Tibial nerve (tissue), 4 donors: ENCODE data around the gene GRAMD1A. TPM values are rescaled to one million over a fixed set of nuclear protein-coding genes. Genes with fewer than 3 reads are reported as not detected.
"Not testable (repeated sequence)": the region's sequence is repeated elsewhere in the genome, so short reads cannot be mapped to it uniquely, and the experiment has no call there.

Experiments
- DNase-seq, 2 donors: peaks; one replicate each; pipeline ENCODE4 v3.0.0-alpha.2; 2019; ENCODE audit warnings: low spot score in 2 of 2
- H3K27ac ChIP-seq, 4 donors: fragments of 200-600 bp; sonication (generic) in 3 of 4; one replicate each; pipeline ENCODE4 v1.5.1; 2017 to 2019; ENCODE audit warnings: mild to moderate bottlenecking in 1 of 4
- H3K27me3 ChIP-seq, 2 donors: fragments of 200-600 bp; sonication (generic) in 1 of 2; one replicate each; pipeline versions ENCODE4 v1.5.1 to v1.6.0; 2017 to 2019
- H3K36me3 ChIP-seq, 3 donors: fragments of 200-600 bp; sonication (generic); one replicate each; pipeline ENCODE4 v1.5.1; 2018 to 2019
- H3K4me1 ChIP-seq, 4 donors: fragments of 200-600 bp; sonication (generic) in 3 of 4; one replicate each; pipeline ENCODE4 v1.5.1; 2017 to 2019
- H3K4me3 ChIP-seq, 4 donors: fragments of 200-600 bp; sonication (generic) in 3 of 4; one replicate each; pipeline ENCODE4 v1.5.1; 2017 to 2019; ENCODE audit warnings: mild to moderate bottlenecking in 1 of 4, moderate library complexity in 1 of 4
- H3K9me3 ChIP-seq, 4 donors: fragments of 200-600 bp; sonication (generic) in 3 of 4; one replicate each; pipeline ENCODE4 v1.5.1; 2017 to 2019
- EP300 ChIP-seq, 2 donors: sonication (generic); formaldehyde crosslinking; IDR thresholded peaks; one replicate each; pipeline ENCODE4 v1.6.1; 2017; ENCODE audit warnings: antibody characterized with exemption in 2 of 2, mild to moderate bottlenecking in 1 of 2
- POLR2A ChIP-seq, 2 donors: fragments of 450-650 bp; IDR thresholded peaks; one replicate each; pipeline ENCODE4 v1.6.1; 2017; ENCODE audit warnings: antibody characterized with exemption in 2 of 2, mild to moderate bottlenecking in 2 of 2, moderate library complexity in 2 of 2
- WGBS, 2 donors: methylation state at CpG; one replicate each; pipeline ENCODE4 v1.1.5; 2018; 5-methylcytosine and 5-hydroxymethylcytosine counted together
- total RNA-seq, 4 donors: library from RNA; depleted of rRNA; stranded (reverse); fragments of >200 nt; gene quantifications; one replicate each; pipeline ENCODE4 v1.1.0, GENCODE V29; 2016
- TF ChIP-seq, protein P1 (sequence below), 5 experiments: fragments of 200-600 bp in 3 of 5; fragments of 450-650 bp in 2 of 5; sonication (generic) in 3 of 5; IDR thresholded peaks; one replicate each; pipeline ENCODE4 v1.5.1; 2016 to 2019; ENCODE audit warnings: antibody characterized with exemption in 5 of 5, mild to moderate bottlenecking in 3 of 5, moderate library complexity in 2 of 5

GRAMD1A gene
- total RNA-seq, 4 donors from 2014 or later: 53.1 to 108 (median 61.6) TPM

DNA sequence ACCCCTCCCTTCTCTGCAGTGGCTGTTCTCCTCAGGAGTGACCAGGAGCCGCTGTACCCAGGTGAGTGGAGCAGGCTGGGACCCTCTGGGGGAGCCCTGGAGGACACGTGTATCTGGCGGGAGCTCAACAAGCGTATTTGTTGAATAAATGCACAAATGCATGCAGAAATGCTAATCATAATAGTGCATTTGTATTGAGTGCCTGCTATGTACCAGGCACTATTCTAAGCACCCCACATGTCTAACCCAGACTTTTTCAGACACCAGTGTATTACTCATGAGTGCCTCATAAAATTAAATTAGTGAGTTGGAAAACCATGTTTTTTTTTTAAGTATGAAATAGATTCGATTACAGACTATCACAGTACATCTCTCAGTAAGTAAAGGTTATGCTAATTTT, 49.3 kb downstream of the GRAMD1A start:
- H3K4me3 ChIP-seq: no peak overlapping the region
- no peaks in the 10 kb centered on the region for H3K36me3 ChIP-seq
- H3K27me3 ChIP-seq: no peaks in the 10 kb centered on the region
- DNase-seq: no peak
- H3K4me1 ChIP-seq: peaks cover 0 to 5% (median 0%) of the 10 kb centered on the region in 4 donors
- H3K9me3 ChIP-seq: no peaks in the 10 kb centered on the region
- TF ChIP-seq EP300 (IDR thresholded peaks at IDR 0.05): no peak
- no peak for TF ChIP-seq POLR2A (IDR thresholded peaks at IDR 0.05)
- TF ChIP-seq, protein P1, sequence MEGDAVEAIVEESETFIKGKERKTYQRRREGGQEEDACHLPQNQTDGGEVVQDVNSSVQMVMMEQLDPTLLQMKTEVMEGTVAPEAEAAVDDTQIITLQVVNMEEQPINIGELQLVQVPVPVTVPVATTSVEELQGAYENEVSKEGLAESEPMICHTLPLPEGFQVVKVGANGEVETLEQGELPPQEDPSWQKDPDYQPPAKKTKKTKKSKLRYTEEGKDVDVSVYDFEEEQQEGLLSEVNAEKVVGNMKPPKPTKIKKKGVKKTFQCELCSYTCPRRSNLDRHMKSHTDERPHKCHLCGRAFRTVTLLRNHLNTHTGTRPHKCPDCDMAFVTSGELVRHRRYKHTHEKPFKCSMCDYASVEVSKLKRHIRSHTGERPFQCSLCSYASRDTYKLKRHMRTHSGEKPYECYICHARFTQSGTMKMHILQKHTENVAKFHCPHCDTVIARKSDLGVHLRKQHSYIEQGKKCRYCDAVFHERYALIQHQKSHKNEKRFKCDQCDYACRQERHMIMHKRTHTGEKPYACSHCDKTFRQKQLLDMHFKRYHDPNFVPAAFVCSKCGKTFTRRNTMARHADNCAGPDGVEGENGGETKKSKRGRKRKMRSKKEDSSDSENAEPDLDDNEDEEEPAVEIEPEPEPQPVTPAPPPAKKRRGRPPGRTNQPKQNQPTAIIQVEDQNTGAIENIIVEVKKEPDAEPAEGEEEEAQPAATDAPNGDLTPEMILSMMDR (IDR thresholded peaks at IDR 0.05): no peak
- no peak overlapping the region for H3K27ac ChIP-seq
- 63 to 65% methylated on average over 5 of the region's 5 CpGs for WGBS, 2 donors

DNA sequence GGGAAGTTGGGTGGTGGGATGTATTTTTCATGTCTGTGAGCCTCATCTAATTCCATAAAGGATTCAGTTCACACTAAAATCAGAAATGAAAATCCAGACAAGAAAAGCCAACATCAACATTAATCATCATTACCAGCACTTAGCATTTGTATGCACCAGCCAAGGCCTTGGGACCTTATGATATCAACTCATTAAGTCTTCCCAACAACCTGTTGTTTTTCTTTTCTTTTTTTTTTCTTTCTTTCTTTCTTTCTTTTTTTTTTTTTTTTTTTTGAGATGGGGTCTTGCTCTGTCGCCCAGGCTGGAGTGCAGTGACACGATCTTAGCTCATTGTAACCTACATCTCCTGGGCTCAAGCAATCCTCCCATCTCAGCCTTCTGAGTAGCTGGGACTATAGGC, 50.5 kb downstream of the GRAMD1A start:
- not testable (repeated sequence) for H3K36me3 ChIP-seq, DNase-seq, H3K4me3 ChIP-seq, H3K27ac ChIP-seq, H3K4me1 ChIP-seq, H3K27me3 ChIP-seq, H3K9me3 ChIP-seq
- 90 to 97% methylated on average over 2 of the region's 2 CpGs for WGBS, 2 donors

DNA sequence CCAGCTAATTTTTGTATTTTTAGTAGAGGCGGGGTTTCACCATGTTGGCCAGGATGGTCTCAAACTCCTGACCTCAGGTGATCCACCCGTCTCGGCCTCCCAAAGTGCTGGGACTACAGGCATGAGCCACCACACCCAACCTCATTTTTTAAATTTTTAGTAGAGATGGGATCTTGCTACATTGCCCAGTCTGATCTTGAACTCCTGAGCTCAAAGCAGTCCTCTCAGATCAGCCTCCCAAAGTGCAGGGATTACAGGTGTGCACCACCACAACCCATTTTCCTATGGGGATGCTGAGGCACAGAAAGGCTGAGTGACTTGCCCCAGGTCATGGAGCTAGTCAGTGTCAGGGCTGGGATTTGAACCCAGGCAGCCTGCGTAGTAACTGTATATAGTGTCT, 51.1 kb downstream of the GRAMD1A start:
- not testable (repeated sequence) for H3K4me1 ChIP-seq, H3K9me3 ChIP-seq, H3K4me3 ChIP-seq, H3K27ac ChIP-seq, DNase-seq, H3K36me3 ChIP-seq, H3K27me3 ChIP-seq
- 94 to 98% methylated on average over 4 of the region's 4 CpGs for WGBS, 2 donors

DNA sequence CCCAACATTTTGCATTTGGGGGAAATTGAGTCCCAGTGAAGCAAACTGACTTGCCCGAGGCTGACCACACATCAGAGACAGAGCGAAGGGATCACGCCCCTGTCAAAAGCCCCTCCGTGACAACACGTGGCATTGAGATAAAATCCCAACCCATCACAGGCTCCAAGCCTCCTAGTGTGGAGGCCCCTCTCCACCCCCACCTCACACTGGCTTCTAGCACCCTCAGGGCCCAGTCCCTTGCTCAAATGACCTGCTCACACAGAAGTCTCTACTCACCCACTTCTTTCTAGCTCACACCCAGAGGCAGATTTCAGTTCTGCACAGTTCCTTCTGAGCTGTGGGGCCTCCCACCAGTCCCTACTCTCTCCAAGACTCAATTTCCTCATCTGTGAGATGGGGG, 51.7 kb downstream of the GRAMD1A start:
- H3K4me1 ChIP-seq: peaks cover 0 to 5% (median 0%) of the 10 kb centered on the region in 4 donors
- TF ChIP-seq EP300 (IDR thresholded peaks at IDR 0.05): no peak
- TF ChIP-seq, protein P1 (IDR thresholded peaks at IDR 0.05): no peak
- TF ChIP-seq POLR2A (IDR thresholded peaks at IDR 0.05): no peak
- 90 to 95% methylated on average over 5 of the region's 5 CpGs for WGBS, 2 donors
- H3K27me3 ChIP-seq: no peaks in the 10 kb centered on the region
- no peak overlapping the region for H3K4me3 ChIP-seq
- no peaks in the 10 kb centered on the region for H3K9me3 ChIP-seq
- no peaks in the 10 kb centered on the region for H3K36me3 ChIP-seq
- DNase-seq: no peak
- H3K27ac ChIP-seq: no peak overlapping the region

DNA sequence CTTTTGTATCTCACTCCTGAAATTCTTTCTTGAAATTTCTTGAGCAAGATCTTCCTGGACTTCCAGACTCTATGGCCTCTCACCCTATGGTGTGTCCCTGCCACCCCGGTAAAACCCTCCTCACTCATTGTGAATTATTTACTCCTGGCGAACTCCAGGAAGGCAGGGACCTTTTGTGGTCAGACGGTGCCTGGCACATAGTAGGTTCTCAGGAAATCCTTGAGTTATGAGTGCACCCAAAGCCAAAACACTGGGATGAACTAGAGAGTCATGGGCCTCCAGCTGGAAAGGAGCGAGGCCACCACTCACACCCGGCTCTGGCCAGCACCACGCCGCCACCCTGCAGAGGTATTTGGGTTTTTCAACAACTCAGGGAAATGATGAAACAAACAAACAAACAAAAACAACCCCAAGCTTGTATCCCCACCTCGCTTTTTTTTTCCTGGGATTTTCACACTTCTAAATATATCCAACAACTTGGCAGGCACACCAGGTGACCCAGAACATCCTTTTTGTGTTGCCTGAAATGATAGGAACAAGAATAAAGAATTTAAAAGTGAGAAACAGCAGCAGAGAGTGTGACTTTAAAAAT, 52.6 kb downstream of the GRAMD1A start:
- H3K4me1 ChIP-seq: peaks cover 0 to 5% (median 0%) of the 10 kb centered on the region in 4 donors
- 84% methylated on average over 8 of the region's 8 CpGs for WGBS, 2 donors
- H3K36me3 ChIP-seq: no peaks in the 10 kb centered on the region
- no peaks in the 10 kb centered on the region for H3K27me3 ChIP-seq
- TF ChIP-seq EP300 (IDR thresholded peaks at IDR 0.05) (no peak), POLR2A (IDR thresholded peaks at IDR 0.05) (no peak)
- TF ChIP-seq, protein P1 (IDR thresholded peaks at IDR 0.05): no peak
- H3K4me3 ChIP-seq: no peak overlapping the region
- H3K27ac ChIP-seq: no peak overlapping the region
- no peak for DNase-seq
- H3K9me3 ChIP-seq: no peaks in the 10 kb centered on the region

DNA sequence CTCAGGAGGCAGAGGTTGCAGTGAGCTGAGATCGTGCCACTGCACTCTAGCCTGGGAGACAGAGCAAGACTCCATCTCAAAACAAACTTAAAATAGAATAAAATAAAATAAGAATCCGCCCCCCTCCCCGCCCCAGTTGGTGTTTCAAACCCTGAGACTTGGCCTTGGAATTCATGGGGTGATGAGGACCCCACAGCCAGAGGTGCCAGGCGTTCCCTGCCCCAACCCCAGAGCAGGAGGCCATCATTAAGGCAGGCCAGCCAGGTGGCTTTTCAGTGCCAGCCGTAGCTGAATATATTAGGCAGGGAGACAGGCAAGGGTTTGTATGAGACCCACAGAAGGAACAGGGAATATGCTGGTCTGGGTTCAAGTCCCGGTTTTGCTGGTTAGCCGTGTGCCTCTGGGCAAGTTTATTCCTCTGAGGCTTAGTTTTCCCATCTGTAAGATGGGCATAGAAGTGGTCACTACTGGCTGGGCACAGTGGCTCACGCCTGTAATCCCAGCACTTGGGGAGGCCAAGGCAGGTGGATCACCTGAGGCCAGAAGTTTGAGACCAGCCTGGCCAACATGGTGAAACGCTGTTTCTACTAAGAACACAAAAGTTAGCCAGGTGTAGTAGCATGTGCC, 53.7 kb downstream of the GRAMD1A start:
- H3K27me3 ChIP-seq: no peaks in the 10 kb centered on the region
- no peaks in the 10 kb centered on the region for H3K9me3 ChIP-seq
- H3K27ac ChIP-seq: no peak overlapping the region
- peaks cover 0 to 2% (median 0%) of the 10 kb centered on the region in 4 donors for H3K4me1 ChIP-seq
- WGBS, 2 donors: 86 to 91% methylated on average over 8 to 9 of the region's 9 CpGs
- TF ChIP-seq EP300 (IDR thresholded peaks at IDR 0.05) (no peak), POLR2A (IDR thresholded peaks at IDR 0.05) (no peak)
- TF ChIP-seq, protein P1 (IDR thresholded peaks at IDR 0.05): no peak
- no peak overlapping the region for H3K4me3 ChIP-seq
- H3K36me3 ChIP-seq: no peaks in the 10 kb centered on the region
- no peak for DNase-seq
